Stimulated activated CD4-positive, alpha-beta T cell treated with anti-CD3 and anti-CD28 coated beads, Interleukin-15, amount 100 ng/mL, for 1 hour (primary cell): ENCODE data around the gene KLLN.
A peak's percentile ranks its signal among the peaks of the same experiment; 100 is the strongest.
"Not testable (repeated sequence)": the region's sequence is repeated elsewhere in the genome, so short reads cannot be mapped to it uniquely, and the experiment has no call there.

ENCODE experiments used
- DNase-seq, 2 donors: peaks; one replicate each; pipeline ENCODE4 v3.0.0-alpha.2; 2020; ENCODE audit warnings: low read depth in 1 of 2, low spot score in 1 of 2

KLLN gene

DNA sequence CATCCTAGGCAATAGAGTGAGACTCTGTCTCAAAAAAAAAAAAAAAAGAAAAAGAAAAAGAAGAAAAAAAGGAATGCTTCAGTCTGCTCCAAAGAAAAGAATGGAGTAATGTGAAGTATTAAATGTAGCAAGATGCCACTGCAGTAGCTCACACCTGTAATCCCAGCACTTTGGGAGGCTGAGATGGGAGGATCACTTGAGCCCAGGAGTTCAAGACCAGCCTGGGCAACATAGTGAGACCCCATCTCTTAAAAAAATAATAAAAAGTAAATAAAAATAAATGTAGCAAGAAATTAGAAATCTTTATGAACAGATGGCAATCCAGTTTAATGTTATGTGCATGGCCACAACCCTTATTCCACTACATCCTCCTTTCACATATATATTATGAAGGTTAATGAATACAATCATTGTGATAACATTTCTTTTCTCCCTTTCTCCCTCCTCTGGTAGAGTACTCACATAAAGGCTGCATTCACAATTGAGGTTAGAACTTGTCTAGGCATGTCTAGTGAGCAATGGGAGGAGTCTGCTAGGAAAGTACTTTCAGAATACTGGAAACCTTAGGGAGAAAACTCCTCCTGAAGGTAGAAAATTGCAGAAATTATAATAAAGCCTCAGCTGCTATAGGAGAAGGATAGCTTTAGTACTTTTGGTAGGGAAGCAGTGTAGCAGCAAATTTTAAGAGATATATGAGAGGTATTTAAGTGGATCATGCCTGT is 20.4 kb downstream of the KLLN start:
- no peak for DNase-seq

DNA sequence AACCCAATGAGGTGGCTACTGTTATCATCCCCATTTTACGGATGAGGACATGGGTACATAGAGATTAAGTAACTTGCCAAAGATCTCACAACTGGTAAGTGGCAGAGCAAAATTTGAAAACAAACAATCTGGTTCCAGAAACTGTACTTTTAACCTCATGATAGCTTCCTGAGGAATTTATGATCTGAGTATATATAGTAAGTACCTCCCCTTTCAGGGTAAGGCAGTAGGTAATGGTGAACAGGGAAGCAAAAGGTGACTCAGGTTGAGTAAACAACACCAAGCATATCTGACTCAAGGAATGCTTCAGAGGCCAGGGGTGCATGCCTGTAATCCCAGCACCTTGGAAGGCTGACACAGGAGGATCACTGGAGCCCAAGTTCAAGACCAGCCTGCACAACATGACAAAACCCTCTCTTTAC is 21.1 kb downstream of the KLLN start:
- DNase-seq: no peak

DNA sequence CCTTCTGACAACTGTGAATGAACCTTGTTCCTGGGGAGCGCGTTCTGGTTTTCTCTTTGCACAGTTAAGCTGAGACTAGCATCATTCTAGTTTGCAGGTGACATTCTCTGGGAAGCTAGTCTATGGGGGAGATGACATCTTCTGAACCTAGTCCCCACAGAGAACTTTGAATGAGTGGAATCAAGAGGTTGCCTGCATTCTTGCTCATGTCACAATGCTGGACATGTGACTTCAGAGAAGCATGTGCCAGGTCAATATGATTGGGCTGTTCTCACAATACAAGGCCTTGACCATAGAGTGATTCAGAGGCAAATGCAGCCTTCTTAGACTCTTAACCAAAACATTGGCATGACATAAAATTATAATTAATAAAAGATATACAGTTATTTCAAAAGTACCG is 22.1 kb downstream of the KLLN start:
- DNase-seq: no peak

DNA sequence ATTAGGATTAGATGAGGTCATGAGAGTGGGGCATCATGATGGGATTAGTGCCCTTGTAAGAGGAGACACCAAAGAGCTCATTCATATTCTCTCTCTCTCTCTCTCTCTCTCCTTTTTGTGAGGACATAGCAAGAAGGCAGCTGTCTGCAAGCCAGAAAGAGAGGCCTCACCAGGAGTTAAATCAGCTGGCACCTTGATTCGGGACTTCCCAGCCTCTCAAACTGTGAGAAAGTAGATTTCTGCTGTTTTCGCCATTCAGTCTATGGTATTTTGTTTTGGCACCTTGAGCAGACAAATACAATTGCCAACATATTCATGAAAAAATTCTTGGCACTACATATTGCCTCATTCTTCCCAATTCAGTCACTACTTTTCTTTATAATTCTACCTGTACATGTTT is 24.7 kb downstream of the KLLN start:
- no peak for DNase-seq

DNA sequence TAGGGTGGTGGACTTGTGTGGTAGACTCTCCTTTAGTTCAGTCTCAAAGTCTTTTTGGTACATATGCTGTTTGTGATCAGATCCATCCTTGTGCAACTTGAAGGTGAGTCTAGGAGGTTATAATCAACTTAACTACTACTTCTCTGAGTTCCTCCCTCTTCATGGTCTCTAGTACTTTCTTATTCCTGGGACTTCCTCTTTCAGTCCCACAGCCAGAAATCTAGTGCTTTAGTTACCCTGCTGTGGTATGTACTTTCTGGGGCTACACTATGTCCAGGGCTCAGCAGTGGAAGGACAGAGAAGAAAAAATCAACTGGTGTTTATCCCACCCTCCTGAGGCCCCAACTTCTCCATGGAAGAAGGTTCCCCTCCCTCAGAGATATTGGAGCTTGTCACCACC is 25.9 kb downstream of the KLLN start:
- DNase-seq: no peak

DNA sequence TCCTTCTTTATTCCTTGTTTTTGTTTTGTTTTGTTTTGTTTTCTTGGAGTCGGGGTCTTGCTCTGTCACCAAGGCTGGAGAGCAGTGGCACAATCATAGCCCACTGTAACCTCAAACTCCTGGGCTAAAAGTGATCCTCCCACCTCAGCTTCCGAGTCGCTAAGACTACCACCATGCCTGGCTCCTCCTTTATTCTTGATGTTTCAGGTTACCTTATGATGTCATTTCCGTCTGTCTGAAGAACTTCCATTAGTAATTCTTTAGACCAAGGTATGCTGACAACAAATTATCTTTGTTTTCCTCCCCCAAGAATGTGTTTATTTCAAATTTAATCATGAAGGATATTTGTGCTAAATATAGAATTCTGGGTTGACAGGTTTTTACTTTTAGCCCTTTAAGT is 27.2 kb downstream of the KLLN start:
- DNase-seq: no peak

DNA sequence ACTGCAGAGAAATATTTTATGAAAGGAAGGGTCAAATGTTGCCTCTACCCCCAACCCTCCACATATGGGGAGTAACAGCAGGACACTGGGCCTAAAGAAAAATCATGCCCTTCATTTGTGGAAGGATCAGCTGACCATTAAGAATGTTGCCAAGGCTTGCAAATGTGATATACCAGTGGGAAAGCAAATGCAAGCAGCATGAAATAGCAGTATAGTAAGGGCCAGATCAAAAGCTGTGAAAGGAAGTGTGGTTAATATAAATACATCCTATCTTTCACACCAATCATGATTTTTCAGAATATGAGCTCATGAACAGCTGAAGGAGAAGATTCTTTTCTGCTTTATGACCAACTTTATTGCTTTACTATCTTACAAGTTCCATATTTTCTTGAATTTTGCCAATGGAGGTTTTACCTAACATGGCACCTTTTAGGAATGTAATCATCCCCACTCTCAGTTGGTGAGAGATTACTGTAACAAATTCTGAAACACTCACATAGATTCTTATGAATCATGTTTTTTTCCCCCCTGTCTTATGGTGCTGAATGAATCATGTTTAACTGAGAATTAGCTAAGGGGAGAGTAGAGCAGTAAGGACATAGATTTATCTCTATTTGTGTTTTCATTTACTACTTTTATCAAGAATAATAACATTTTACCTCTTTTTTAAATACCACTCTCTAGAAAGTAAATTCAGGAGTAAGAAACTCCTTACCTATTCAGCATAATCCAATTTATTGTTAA is 33.2 kb downstream of the KLLN start:
- DNase-seq: no peak

DNA sequence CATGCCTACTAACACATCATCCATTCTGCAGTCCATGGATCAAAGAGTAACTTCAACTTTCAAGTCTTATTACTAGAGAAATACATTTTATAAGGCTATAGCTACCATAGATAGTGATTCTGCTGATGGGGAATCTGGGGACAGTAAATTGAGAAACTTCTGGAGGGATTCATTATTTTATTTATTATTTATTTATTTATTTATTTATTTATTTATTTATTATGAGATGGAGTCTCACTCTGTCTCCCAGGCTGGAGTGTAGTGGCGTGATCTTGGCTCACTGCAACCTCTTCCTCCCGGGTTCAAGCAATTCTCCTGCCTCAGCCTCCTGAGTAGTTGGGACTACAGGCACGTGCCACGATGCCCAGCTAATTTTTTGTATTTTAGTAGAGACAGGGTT is 34.3 kb downstream of the KLLN start:
- not testable (repeated sequence) for DNase-seq

DNA sequence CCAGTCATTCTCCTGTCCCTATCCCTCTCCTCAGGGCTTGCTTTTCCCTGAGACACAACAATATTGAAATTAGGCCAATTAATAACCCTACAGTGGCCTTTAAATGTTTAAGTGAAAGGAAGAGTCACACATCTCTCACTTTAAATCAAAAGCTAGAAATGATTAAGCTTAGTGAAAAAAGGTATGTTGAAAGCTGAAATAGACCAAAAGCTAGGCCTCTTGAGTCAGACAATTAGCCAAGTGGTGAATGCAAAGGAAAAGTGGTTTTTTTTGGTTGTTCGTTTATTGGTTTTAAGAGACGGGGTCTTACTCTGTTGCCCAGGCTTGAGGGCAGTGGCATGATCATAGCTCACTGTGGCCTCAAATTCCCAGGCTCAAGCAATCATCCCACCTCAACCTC is 35.7 kb downstream of the KLLN start:
- no peak for DNase-seq

DNA sequence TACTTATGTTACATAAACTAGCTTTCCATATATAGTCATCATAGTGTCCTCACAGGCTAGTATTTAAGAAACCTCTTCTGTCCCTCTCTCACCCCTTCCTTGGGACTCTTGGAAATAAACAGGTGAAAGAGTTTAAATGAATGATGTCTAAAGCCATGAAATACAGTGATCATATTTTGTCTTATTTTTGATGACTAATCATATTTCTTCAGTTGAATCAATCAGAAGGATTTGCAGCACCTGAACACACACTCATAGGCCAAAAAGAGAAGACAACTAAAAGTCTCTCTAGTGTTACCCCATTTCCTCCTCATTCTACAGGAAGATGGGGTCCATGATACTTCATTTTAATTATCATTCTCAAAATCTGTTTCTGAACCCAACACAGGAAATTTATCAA is 36.7 kb downstream of the KLLN start:
- no peak for DNase-seq

DNA sequence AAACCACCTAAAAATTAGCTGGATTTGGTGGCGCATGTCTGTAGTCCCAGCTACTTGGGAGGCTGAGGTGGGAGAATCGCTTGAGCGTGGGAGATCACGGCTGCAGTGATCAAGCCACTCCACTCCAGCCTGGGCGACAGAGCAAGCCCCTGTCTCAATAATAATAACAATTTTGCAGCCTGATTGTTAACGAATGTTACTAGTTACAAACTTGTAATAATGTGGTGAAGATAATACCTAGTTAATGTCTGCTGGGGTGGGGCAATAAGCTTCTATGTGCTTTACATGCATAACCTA is 44.1 kb downstream of the KLLN start:
- DNase-seq: no peak

DNA sequence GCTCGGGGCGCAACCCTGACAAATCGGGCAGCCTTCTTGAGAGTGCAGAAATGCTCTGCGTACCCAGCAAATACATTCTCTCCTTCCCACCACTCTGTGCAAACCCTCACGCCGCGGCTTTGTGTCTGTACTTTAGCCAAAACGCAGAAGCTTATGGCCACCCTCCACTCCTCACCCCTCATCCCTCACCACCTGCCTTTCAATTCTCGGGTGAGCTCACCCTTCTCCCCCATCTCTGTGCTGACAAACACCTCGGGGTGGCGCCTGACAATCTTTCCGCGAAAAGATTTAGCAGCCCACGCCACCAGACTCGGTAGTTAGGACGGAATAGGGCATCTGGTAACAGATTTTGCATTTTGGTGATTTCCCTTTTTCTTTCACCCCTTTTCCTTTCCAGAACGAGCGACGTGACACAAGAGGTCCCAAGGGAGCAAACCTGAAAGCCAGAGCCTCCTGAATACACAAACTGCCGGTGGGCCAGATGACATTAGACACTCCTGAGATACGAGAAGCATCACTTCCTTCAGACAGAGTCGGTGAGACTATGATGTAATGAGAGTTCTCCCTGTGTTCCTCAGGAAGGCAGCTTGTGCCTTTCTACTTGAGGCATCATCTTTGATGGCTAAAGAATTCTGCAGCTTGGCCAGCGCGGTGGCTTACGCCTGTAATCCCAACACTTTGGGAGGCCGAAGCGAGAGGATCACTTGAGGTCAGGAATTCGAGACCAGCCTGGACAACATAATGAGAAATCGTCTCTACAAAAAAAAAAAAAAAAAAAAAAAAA is 44.6 kb downstream of the KLLN start:
- DNase-seq: peak; percentile 41 to 43

DNA sequence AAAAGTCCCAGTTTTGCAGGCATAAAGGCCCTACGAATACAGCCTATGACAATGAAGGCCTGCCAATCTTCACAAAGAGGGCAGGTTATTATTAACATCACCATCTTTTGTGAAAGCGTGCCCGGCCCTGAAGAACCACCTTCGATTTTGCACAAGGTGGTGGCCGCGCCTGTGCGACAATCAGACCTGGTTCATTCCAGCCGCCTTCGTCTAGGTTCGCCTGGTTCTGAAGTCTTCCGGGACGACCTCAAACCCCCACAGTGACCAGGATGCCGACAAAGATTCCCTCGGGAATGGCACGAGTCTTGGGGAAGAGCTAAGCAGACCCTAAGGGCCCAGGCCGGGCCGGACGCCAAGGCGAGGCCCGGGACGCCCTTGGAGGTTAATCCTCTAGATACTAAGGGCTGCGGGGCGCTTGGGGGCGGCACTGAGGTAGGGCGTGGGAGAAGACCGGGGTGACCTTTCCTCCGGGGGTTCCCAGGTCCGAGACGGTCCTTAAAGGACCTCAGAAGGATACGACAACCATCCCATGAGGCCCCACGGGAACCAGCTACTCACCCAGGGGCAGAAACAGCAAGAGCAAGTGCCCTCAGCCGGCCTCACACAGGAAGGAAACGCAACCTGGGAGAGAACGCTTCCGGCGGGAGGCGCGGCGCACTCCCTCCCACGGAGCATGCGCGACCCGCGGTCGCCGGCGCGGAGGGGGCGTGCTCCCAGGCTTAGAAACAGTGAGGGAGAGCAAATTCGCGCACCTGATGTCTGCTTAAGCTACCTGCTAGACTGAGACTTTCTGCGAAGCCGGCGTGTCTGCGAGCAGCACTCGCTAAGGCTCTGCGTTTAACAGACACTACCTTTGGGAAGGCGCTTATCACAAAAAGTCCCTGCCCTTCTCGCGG is 45.5 kb downstream of the KLLN start, which contains the start of gene ATAD1:
Gene ATAD1 (minus strand): TSS at position 618 of the 896 bp plus-strand sequence. CDS start 3,627 bp downstream, outside the sequence.
- peak; percentile 78 to 79 for DNase-seq

DNA sequence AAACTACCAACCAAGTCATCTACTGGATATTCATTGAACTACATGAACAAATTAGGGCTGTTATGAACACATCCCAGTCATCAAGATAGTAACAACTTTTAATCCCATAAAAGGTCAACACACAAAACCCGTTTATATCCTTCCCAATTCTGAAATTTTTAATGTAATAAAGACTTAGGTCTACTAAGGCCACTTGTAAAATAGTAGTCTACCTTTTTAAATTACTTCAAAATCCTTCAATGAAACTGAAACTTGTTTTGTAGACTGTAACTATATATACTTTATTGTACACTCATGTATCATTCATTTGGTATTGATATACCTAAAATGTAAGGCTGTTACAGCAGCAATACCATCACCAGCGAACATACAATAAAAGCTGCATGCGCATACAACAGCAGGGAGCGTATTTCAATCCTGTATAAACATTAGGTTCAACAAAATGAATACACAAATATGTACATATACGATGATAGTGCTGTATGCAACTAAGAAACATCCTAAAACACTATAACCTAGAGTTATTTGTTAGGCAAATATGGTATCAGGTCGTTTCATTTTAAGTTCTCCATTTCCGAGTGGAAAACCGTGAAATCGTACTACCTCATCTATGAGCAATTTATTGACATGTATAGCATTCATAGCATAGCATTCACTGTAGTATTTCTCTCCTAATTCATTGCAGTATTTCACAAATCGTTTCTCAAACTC is 46.3 kb downstream of the KLLN start:
- no peak for DNase-seq

DNA sequence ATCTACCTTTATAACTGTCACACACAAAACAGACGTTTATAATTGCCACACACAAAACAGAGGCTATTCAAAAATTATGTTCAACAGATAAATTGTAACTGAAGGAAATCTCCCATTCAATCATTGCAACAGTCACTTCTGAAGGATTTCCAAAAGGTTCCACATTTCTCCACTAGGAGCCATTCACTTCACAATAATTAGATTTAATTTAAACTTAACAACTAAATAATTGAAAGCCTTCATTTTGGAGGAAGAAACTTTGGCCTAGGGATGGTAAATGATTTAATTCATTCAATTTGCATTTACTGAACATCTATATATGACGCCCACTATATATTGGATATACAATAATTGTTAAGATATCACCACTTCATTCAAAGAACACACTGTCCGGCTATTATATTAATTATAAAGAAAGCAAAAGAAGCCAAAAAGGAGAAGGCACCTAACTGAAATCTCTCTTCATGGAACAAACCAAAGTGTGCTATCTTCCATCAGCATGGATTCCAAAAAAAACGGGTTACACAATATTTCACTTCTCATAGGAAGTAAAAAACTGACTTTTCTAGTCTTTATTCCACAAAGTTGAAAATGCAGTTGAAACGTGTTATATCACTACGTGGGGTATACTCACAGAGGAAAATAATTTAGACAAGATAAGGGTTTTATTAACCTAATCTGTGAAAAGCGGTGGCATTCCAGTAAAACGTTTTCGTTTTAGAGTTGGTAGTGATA is 47.0 kb downstream of the KLLN start:
- DNase-seq: no peak
